HG02610 (cell line): Measurements from ENCODE around the gene PITRM1.

ENCODE experiments used
- ATAC-seq: cut with Tn5 transposase; IDR thresholded peaks from one replicate; pipeline ENCODE4 v1.9.1; 2021; ENCODE audit warnings: mild to moderate bottlenecking, moderate library complexity; ENCODE audit not compliant: unreplicated experiment

PITRM1 gene

DNA sequence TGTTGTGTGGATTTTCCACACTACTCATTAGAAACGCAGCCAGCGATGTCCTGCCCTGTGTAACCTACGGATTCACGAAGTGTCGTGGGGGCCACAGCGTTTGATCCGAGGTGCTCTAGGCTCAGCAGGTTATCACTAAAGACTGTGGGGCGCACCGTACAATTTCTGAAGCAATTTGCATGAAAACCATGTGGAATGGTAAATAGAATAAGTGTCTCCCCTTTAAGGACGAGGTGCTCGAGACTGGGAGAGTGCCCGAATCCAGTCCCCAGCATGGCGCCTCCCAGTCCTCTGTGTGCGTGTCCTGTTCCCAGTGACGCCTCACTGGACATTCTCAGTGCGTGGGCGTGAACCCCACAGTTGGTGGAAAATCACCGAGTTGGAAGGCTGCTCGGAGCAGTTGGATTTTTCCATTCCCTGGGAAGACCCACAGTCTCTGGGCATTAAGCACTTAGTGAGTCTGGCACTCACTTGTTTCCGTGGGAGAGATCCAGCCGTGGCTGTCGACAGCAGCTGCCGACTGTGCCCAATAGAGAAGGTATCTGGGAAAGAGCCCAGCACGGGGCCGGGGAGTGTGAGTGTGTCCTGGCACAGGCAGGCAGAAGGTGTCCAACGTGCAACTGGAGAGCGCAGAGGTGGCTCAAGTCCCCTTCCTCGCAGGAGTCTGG lies 68.2 kb downstream of the PITRM1 start:
- no peak for ATAC-seq

DNA sequence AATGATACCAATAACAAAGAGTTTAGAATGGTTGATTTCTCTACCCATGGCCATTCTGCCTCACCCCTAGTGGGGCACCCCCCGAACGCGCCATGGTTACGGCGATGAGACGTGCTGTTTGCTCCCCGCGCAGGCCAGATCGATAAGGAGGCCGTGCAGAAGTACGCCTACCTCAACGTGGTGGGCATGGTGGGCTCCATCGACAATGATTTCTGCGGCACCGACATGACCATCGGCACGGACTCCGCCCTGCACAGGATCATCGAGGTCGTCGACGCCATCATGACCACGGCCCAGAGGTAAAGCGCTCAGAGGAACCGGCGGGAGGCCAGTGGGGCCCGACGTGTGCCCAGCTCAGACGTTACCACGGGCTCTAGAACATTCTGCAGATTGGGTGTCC lies 68.9 kb downstream of the PITRM1 start:
- ATAC-seq: no peak

- ATAC-seq: no peak
Observed at GRCh38 chr10:3102720-3103427, 69.7 kb downstream of the PITRM1 start.

DNA sequence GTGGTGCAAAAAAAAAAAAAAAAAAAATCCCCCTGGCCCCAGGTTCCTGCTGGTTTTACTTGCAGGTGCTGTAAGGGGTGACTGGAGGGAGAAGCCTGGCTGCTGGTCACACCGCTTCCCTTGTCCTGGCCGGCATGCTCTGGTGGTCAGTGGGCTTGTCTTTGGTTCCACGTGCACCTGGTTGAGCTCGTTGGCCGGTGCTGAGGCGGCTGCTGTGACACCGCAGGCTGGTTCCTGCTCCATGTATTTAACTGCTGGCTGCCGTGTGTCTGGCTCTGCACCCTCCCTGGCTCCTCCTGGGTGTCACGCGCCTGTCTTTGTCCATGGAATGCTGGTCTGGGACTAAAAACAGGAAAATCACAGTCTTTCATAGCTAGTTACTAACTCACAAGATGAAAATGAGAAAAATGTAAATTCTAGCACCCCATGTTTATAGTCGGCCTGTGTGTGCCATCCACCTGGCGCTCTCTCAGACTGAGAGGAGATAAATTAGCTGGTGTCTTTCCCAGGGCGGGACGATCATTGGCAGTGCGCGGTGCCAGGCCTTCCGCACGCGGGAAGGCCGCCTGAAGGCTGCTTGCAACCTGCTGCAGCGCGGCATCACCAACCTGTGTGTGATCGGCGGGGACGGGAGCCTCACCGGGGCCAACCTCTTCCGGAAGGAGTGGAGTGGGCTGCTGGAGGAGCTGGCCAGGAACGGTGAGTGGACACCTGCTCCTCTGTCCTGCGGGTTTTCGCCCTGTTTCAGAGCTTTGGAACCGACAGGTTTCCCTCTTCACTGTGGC lies 71.5 kb downstream of the PITRM1 start:
- no peak for ATAC-seq

- ATAC-seq: no peak
Observed at GRCh38 chr10:3100093-3100792, 72.3 kb downstream of the PITRM1 start.

GRCh38 chr10:3099291-3100092 lies 73.1 kb downstream of the PITRM1 start:
- no peak for ATAC-seq

GRCh38 chr10:3098689-3099088 lies 73.9 kb downstream of the PITRM1 start:
- ATAC-seq: no peak

- ATAC-seq: no peak
Observed at GRCh38 chr10:3097160-3097559, 75.4 kb downstream of the PITRM1 start.

GRCh38 chr10:3096149-3096548 lies 76.4 kb downstream of the PITRM1 start:
- no peak for ATAC-seq

DNA sequence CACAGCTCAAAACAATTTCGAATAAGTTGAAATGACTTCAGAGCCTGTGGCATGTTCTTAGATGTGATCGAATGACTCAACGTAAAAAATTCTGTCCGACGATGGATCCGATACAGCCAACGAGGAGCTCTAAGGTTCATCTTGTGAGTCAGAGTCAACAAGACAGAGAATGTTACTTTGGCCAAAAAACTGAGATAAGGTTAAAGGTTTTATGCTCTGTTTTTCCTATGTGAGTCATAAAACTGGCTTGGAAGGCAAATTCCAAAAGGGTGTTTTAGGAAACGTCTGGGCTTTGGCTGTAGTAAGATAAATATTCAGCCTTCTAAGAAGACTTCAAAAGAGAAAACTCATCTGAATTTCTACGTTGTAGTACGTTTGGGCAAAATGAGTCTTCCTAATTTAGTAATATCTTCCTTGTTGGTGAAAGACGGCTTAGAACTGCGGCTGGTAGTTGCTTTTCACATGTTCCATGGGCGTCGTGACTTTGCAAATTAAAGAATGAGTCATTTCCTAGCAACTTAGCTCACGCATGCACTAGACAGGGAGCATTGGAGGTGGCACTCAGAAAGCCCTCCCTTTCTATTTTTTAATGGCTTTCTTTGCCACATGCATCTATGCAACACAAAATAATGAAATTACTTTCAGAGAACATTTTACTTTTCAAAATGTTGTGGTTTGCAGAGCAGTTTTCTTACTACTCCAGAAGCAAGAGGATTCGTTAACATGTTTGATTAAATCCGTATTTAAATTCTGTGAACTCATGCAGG lies 77.0 kb downstream of the PITRM1 start:
- peak; percentile 79 for ATAC-seq

GRCh38 chr10:3094609-3095036 lies 78.0 kb downstream of the PITRM1 start:
- no peak for ATAC-seq

- no peak for ATAC-seq
Observed at GRCh38 chr10:3093996-3094395, 78.6 kb downstream of the PITRM1 start.

DNA sequence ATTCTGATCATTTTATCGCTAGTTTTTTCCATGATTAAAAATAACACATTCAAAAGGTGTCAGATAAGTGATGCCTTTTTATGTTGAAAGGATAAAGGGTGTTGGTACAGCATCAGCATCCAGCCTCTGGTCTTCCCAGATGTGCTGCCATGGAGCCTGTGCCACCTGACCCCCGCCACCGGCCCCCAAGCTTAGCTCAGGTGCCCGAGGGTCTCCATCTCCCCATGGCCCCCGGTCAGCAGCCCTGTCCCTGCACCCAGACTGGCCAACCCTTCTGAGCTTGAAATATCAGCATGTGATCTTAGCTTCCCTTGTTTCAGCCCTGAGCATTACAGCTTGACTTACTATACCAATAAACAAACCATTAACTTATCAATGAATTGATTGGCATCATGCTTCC lies 80.7 kb downstream of the PITRM1 start:
- ATAC-seq: no peak

GRCh38 chr10:3090914-3091787 lies 81.4 kb downstream of the PITRM1 start:
- no peak for ATAC-seq

- no peak for ATAC-seq
Observed at GRCh38 chr10:3090388-3090787, 82.2 kb downstream of the PITRM1 start.
